HFFc6 (cell line): ENCODE measurements around the gene CHCHD5. TPM values are rescaled to one million over a fixed set of nuclear protein-coding genes. Genes with fewer than 3 reads are reported as not detected.
"Not testable (repeated sequence)": the region's sequence is repeated elsewhere in the genome, so short reads cannot be mapped to it uniquely, and the experiment has no call there.

ENCODE experiments used
- DNase-seq: peaks from one replicate; pipeline ENCODE4 v3.0.0-alpha.2; 2018
- H3K27ac Mint-ChIP-seq: 2 replicates; pipeline ENCODE4 v1.8.0; 2020; ENCODE audit warnings: mild to moderate bottlenecking, mixed read lengths
- H3K27me3 Mint-ChIP-seq: 2 replicates; pipeline ENCODE4 v1.8.0; 2021; ENCODE audit warnings: mild to moderate bottlenecking, moderate library complexity, mixed read lengths; ENCODE audit not compliant: insufficient read depth
- H3K36me3 Mint-ChIP-seq: 2 replicates; pipeline ENCODE4 v1.8.0; 2021; ENCODE audit warnings: low read depth, mixed read lengths
- H3K4me1 Mint-ChIP-seq: 2 replicates; pipeline ENCODE4 v1.8.0; 2020; ENCODE audit warnings: low read depth, mixed read lengths
- H3K4me3 Mint-ChIP-seq: 2 replicates; pipeline ENCODE4 v1.8.0; 2020; ENCODE audit warnings: mild to moderate bottlenecking, moderate library complexity, mixed read lengths
- H3K9me3 Mint-ChIP-seq: 2 replicates; pipeline ENCODE4 v1.8.0; 2020; ENCODE audit warnings: mild to moderate bottlenecking, mixed read lengths
- CTCF ChIP-seq: fragments of 200-600 bp; sonication (generic); IDR thresholded peaks from 2 replicates; pipeline ENCODE4 v1.5.0; 2021; ENCODE audit warnings: antibody characterized with exemption, mild to moderate bottlenecking
- total RNA-seq, 6 experiments: library from RNA; stranded (reverse); fragmentation: NEBNext Ultra II Directional; extraction: Animal tissue kit (Norgen Biotek cat#: 25700); gene quantifications; 2 replicates in 1 of 6; 3 replicates in 5 of 6; pipeline ENCODE4 v1.2.3, GENCODE V29; 2021

CHCHD5 gene
- total RNA-seq, 6 experiments from 2014 or later, result 26.9 to 43.2 (median 32.6) TPM

- H3K4me3 Mint-ChIP-seq, result no peak overlapping the region
- no peak overlapping the region for H3K27ac Mint-ChIP-seq
- no peak for DNase-seq
- H3K36me3 Mint-ChIP-seq, result 0 out of 2 replicates have a peak, but pooled peaks cover 11% of the 10 kb centered on the region
- H3K4me1 Mint-ChIP-seq, result peaks cover 3% of the 10 kb centered on the region
- no peak for TF ChIP-seq CTCF
- peaks cover 1% of the 10 kb centered on the region for H3K27me3 Mint-ChIP-seq
- peaks cover 8% of the 10 kb centered on the region; the same call in 1 of the 2 replicates for H3K9me3 Mint-ChIP-seq
These were observed 22.1 kb downstream of the CHCHD5 start for GRCh38 chr2:112606547-112606946.

GRCh38 chr2:112607680-112608438 is 23.4 kb downstream of the CHCHD5 start:
- H3K4me3 Mint-ChIP-seq, result no peak overlapping the region
- H3K4me1 Mint-ChIP-seq, result no peaks in the 10 kb centered on the region
- H3K27me3 Mint-ChIP-seq, result peaks cover 8% of the 10 kb centered on the region
- TF ChIP-seq CTCF, result no peak
- no peak for DNase-seq
- H3K27ac Mint-ChIP-seq, result no peak overlapping the region
- peaks cover 8% of the 10 kb centered on the region; the same call in 1 of the 2 replicates for H3K9me3 Mint-ChIP-seq
- 0 out of 2 replicates have a peak, but pooled peaks cover 16% of the 10 kb centered on the region for H3K36me3 Mint-ChIP-seq

- not testable (repeated sequence) for H3K27ac Mint-ChIP-seq, H3K27me3 Mint-ChIP-seq, H3K4me1 Mint-ChIP-seq, DNase-seq, H3K9me3 Mint-ChIP-seq, H3K4me3 Mint-ChIP-seq
- H3K36me3 Mint-ChIP-seq, result 0 out of 2 replicates have a peak, but pooled peaks cover 16% of the 10 kb centered on the region
These were observed 24.9 kb downstream of the CHCHD5 start for GRCh38 chr2:112609320-112609719.

GRCh38 chr2:112612283-112612682 is 27.9 kb downstream of the CHCHD5 start:
- not testable (repeated sequence) for H3K4me1 Mint-ChIP-seq, H3K27ac Mint-ChIP-seq, H3K9me3 Mint-ChIP-seq, DNase-seq, H3K4me3 Mint-ChIP-seq, H3K27me3 Mint-ChIP-seq
- 0 out of 2 replicates have a peak, but pooled peaks cover 16% of the 10 kb centered on the region for H3K36me3 Mint-ChIP-seq

- no peak for TF ChIP-seq CTCF
- no peak overlapping the region for H3K27ac Mint-ChIP-seq
- H3K36me3 Mint-ChIP-seq, result 0 out of 2 replicates have a peak, but pooled peaks cover 16% of the 10 kb centered on the region
- H3K9me3 Mint-ChIP-seq, result peaks cover 8% of the 10 kb centered on the region; the same call in 1 of the 2 replicates
- H3K27me3 Mint-ChIP-seq, result peaks cover 11% of the 10 kb centered on the region
- no peaks in the 10 kb centered on the region for H3K4me1 Mint-ChIP-seq
- H3K4me3 Mint-ChIP-seq, result no peak overlapping the region
- no peak for DNase-seq
These were observed 29.9 kb downstream of the CHCHD5 start for GRCh38 chr2:112614201-112614840.

- Mint-ChIP-seq H3K27ac (no peak overlapping the region), H3K4me1 (no peaks in the 10 kb centered on the region), H3K36me3 (0 out of 2 replicates have a peak, but pooled peaks cover 9% of the 10 kb centered on the region), H3K9me3 (peaks cover 2% of the 10 kb centered on the region; the same call in 1 of the 2 replicates), H3K4me3 (no peak overlapping the region), H3K27me3 (peaks cover 11% of the 10 kb centered on the region)
- no peak for TF ChIP-seq CTCF
- no peak for DNase-seq
These were observed 30.6 kb downstream of the CHCHD5 start for GRCh38 chr2:112615051-112615450.

GRCh38 chr2:112615798-112616197 is 31.4 kb downstream of the CHCHD5 start:
- not testable (repeated sequence) for H3K27ac Mint-ChIP-seq

More at GRCh38 chr2:112615798-112616197, 31.4 kb downstream of the CHCHD5 start:
- not testable (repeated sequence) for H3K9me3 Mint-ChIP-seq, H3K4me1 Mint-ChIP-seq, DNase-seq, H3K4me3 Mint-ChIP-seq, H3K36me3 Mint-ChIP-seq, H3K27me3 Mint-ChIP-seq
